SK-N-SH (cell line): Measurements from ENCODE around the gene OR2H2.

ENCODE experiments used
- EP300 ChIP-seq, 2 experiments: IDR thresholded peaks; 2 replicates each; pipeline versions ENCODE4 v1.4.0 to v1.6.1; 2012; ENCODE audit warnings: borderline replicate concordance in 1 of 2, low read depth in 1 of 2, low read length in 1 of 2
- GATA2 ChIP-seq: sonication (generic); formaldehyde crosslinking; IDR thresholded peaks from 2 replicates; pipeline ENCODE4 v1.5.0; 2020; ENCODE audit warnings: mild to moderate bottlenecking, missing genetic modification reagents
- NFIC ChIP-seq: IDR thresholded peaks from 2 replicates; pipeline ENCODE4 v1.4.0; 2012; ENCODE audit warnings: borderline replicate concordance
- POLR2AphosphoS5 ChIP-seq: IDR thresholded peaks from 2 replicates; pipeline ENCODE4 v1.6.1; 2012; ENCODE audit warnings: low read depth, low read length
- RAD21 ChIP-seq: IDR thresholded peaks from 2 replicates; pipeline ENCODE4 v1.6.1; 2012; ENCODE audit warnings: mild to moderate bottlenecking, low read length
- TAF1 ChIP-seq: IDR thresholded peaks from 2 replicates; pipeline ENCODE4 v1.6.1; 2012; ENCODE audit warnings: low read depth, mild to moderate bottlenecking, low read length, moderate library complexity, borderline replicate concordance
- TEAD4 ChIP-seq: IDR thresholded peaks from 2 replicates; pipeline ENCODE4 v1.4.0; 2012; ENCODE audit warnings: mild to moderate bottlenecking, borderline replicate concordance; ENCODE audit not compliant: insufficient read depth

- peak; percentile 90 for TF ChIP-seq RAD21
- TF ChIP-seq NFIC, result no peak
- no peak for TF ChIP-seq GATA2 (CRISPR knock-in tag)
- TF ChIP-seq EP300 (IDR thresholded peaks at IDR 0.05; ENCODE audit: borderline replicate concordance in 1 of 2, low read depth in 1 of 2, low read length in 1 of 2), result no peak
- TF ChIP-seq TEAD4, result no peak
- TF ChIP-seq TAF1, result no peak
- no peak for TF ChIP-seq POLR2AphosphoS5
Observed at GRCh38 chr6:29589423-29590048, 4.6 kb downstream of the OR2H2 start.
